SW 1271 (cell line): ENCODE data around the gene RAPGEF5.

Source experiments
- DNase-seq, 2 experiments: peaks; one replicate each; lab custom pipeline; 2025; lab: John Stamatoyannopoulos, UW

Gene RAPGEF5

DNA sequence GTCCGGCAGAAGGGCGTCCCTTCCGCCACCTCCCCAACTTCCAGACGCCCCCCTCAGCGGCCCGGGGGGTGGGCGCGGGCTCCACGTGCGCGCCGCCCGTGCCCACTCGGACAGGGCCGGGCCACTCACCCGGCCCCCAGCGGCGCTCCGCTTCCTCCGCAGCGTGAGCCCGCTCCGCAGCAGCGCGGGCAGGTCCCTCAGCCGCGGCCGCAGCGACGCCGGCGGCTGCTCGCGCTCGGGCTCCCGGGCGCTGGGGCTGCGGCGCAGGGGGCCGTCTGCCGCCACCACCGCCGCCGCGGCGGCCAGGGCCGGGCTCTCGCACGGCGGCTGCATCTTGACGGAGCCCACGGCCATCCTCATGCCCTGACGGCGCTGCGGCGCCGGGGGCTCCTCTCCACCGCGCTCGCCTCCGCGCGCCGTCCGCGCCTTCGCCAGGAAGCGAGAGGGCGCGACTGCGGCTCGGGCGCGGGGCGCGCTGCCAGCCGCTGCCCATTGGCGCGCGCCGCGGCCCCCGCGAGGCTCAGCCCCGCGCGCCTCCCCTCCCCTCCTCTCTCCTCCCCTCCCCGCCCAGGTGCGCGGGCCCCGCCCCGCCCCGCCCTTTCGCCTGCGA is at the start of gene RAPGEF5:
RAPGEF5 (minus strand) TSS at position 454 of the 610 bp plus-strand sequence; CDS start at position 360, 94 bp downstream.
- no peak for DNase-seq

- no peak for DNase-seq
Observed at GRCh38 chr7:22406715-22407114, 49.8 kb upstream of the RAPGEF5 start.

GRCh38 chr7:22404421-22405023 is 47.6 kb upstream of the RAPGEF5 start:
- DNase-seq: no peak

GRCh38 chr7:22403344-22403743 is 46.4 kb upstream of the RAPGEF5 start:
- no peak for DNase-seq

DNA sequence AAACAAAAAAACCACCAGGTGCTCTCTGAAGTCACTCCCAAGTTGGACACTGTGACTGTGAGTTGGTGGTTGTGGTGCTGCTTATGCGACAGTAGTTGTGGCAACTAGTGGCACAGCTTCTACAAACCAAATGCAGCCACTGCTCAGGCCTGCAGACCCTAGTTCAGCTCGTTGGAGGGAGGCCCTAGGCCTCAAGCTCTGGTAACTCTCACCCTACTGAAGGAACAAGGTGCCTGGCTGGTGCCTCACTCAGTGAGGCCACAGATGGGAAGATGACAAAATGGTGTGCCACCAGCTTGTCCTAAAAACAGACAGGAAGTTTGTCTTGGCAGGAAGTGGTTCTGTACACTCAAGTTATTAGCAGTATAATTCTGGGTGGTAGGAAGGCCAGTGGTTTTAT is 45.3 kb upstream of the RAPGEF5 start:
- DNase-seq: no peak

- no peak for DNase-seq
Observed at GRCh38 chr7:22400936-22401553, 44.1 kb upstream of the RAPGEF5 start.

DNA sequence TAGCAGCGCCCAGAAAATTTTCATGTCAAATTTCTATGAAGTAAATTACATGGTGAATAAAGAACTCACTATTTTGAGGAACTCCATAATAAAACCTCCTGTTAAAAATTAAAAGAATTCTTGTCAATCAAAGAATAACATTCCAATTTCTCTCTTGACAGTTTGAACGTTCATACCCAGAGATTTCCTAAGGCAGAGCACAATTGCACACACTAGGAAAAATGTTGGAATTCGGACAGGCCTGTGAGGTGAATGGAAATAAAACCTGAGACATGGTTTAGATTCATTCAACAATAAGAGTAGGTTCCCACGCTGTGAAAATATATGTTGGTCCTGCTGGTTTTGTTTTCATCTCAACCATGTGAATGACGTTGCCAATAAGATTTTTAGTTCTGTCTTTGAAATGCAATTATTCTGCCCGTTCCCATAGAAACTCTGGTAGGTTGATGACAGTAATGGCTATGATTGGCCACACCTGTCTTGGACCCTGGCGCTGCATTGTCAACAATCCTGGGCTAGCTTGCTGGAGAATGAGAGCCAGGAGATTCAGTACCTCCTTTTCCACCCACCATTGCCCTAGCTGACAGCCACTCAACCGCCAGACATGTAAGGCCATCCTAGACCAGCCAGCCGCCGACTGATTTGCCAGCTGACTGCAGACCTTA is 43.3 kb upstream of the RAPGEF5 start:
- no peak for DNase-seq

DNA sequence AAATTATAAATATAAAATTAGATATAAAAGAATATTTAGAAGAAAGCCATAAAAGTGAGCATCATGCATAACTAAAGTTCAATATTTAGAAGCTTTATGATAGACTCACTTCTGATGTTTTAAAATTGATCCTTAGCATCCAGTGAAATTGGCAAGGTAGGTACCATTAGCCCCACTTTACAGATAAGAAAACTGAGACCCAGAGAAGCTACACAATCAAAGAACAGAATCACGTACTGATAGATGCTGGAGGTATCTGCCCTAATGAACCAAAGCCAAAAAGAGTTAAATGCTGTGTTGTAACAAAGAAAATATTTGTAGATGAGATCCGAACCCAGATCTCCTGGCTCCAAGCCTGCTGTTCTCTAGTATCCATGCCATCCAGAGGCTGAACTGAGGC is 42.6 kb upstream of the RAPGEF5 start:
- no peak for DNase-seq

DNA sequence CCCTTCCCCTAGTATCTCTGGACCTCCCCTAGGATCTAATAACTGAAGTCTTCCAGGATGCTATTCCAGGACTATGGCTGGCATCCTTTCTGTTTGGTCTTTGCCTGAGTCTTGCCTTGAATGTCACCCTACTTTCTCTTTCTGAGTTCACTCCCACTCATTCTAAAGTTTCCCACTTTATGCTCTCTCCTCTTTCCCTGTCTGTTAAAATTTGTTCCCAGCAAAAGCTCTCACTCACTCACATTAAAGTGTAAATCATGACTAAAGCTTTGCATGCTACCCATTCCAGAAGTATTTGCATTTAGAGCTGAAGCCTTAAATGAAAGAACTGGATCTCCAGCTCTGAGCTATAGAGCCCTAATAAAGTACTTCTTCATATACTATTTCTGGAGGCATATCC is 42.1 kb upstream of the RAPGEF5 start:
- DNase-seq: no peak

DNA sequence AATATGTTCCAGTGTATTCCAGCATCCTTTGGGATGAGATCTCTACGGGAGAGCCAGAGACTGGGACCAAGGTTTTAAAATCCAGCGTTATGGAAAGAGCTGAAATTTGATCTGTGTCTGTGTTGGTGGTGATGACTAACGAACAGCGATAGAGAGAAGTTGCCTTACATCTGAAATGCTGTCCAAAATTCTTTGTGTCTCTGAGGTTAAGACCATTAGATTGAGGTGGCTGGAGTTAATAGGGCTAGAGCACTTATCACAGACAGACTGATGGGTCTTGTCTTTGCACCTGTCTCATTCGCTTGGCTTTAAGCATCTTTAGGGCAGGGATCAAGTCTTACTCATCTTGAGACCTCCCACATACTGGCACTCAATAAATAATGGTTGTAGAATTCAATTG is 41.0 kb upstream of the RAPGEF5 start:
- no peak for DNase-seq

DNA sequence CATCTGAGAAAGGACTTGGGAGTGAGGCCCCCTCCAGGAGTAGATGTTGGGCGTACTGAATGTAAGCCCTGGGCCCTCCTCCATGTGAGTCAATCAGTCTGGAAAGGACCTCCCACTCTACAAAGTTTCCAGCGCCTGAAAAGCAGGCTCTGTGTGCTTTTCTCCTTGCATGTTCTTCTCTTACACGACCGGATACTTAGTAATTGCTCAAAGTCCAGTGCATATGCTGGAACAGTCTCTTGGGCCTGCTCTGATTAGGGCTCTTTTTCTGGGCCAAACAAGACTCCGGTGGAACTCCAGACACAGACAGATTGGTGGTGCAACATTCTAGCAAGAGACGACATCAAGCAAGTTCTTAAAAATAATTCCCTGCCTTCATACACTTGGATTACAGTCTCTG is 38.3 kb upstream of the RAPGEF5 start:
- no peak for DNase-seq

DNA sequence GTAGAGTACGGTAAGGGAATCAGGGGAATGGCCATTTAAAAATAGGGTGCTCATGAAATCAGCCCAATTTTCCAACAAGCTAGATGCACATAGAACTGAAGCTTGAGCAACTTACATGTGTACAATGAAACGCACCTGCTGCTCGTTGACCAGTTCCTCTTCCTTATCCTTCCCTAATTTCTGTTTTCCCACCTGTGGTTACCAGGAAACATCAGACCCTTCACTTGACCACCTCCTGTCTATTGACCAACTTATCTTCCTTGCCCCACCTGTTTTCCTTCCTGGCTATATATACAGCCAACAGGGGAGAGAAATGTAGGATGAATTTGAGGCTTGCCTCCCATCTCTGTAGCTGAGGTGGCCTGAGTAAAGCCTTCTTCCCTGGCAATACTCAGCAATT is 37.8 kb upstream of the RAPGEF5 start:
- no peak for DNase-seq

- no peak for DNase-seq
Observed at GRCh38 chr7:22393913-22394729, 37.2 kb upstream of the RAPGEF5 start.

DNA sequence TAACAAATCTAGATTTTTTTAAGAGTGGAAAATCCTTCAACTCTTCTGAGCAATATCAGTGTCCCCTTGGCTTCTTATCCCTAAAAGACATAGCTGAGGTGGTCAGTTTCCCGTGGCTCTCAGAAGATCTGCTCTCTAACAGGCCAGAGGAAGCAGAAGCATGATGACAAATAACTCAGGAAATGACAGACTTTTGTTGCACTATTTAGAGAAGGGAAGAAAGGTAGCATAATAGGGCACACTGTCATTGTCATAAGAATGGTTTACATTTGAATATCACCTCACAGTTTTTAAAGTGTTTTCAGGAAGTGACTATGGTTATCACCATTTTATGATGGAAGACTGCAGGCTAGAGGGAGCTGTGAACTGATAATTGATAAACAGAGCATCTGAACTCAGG is 33.6 kb upstream of the RAPGEF5 start:
- no peak for DNase-seq

- DNase-seq: no peak
Observed at GRCh38 chr7:22389892-22390291, 32.9 kb upstream of the RAPGEF5 start.

GRCh38 chr7:22387583-22387982 is 30.6 kb upstream of the RAPGEF5 start:
- DNase-seq: no peak

GRCh38 chr7:22386865-22387264 is 29.9 kb upstream of the RAPGEF5 start:
- no peak for DNase-seq

GRCh38 chr7:22386206-22386858 is 29.4 kb upstream of the RAPGEF5 start:
- DNase-seq: no peak

DNA sequence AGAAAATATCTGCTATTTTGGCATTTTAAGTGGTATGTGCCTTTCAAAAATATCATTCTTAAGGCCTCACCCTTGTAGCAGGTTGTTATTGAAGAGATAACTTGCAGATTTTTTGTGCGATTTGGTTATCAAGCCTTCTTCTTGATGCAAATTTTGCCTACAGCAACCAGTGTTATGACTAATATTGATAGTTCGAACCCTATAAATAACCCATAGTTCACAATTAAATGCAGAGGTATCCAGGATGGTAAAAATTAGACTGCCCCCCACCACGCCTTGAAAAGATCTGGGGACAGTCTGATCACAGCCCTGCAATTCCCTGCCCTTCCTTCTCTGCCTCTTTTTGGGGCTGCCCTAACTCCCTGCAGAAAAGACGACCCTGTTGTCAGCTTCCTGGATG is 28.4 kb upstream of the RAPGEF5 start:
- no peak for DNase-seq

- no peak for DNase-seq
Observed at GRCh38 chr7:22380333-22380732, 23.4 kb upstream of the RAPGEF5 start.

DNA sequence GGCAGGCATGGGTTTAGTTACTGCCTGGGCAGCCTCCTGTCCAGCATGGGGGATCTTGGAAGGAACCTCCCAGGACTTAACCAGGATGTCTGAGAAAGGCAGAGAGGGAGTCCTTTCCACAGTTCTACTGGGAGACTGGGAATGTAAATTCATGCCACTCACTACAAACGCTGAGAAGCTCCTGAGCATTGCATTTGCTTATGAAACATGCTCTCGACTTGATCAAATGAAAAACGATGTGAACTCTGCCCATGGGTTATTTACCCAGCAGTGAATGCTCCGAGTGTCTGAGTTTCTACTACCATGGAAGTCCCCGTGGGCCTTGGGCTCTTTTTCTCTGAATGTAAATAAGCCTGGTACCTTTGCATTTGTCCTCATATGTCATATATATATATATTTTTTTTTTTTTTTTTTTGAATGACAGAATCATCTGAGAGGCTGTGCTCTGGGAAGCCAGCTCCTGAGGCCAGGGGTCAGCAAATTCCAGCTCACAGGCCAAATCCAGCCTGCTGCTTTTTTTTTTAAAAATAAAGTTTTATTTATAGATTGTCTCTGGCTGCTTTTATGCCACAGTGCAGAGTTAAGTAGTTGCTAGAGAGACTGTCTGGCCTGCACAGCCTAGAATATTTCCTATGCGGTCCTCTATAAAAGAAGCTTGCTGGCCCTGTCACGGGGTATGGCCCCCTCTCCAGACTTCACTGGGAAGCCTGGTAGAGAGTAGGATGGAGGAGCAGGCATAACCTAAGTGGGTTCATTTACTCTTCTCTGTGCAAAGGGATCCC is 21.4 kb upstream of the RAPGEF5 start:
- no peak for DNase-seq
